ENCODE data around the gene HES1.

- no peak for TF ChIP-seq EZH2 (IDR thresholded peaks at IDR 0.05; ENCODE audit: borderline replicate concordance, low read depth, low read length, severe bottlenecking)
- TF ChIP-seq, protein P1, sequence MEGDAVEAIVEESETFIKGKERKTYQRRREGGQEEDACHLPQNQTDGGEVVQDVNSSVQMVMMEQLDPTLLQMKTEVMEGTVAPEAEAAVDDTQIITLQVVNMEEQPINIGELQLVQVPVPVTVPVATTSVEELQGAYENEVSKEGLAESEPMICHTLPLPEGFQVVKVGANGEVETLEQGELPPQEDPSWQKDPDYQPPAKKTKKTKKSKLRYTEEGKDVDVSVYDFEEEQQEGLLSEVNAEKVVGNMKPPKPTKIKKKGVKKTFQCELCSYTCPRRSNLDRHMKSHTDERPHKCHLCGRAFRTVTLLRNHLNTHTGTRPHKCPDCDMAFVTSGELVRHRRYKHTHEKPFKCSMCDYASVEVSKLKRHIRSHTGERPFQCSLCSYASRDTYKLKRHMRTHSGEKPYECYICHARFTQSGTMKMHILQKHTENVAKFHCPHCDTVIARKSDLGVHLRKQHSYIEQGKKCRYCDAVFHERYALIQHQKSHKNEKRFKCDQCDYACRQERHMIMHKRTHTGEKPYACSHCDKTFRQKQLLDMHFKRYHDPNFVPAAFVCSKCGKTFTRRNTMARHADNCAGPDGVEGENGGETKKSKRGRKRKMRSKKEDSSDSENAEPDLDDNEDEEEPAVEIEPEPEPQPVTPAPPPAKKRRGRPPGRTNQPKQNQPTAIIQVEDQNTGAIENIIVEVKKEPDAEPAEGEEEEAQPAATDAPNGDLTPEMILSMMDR (IDR thresholded peaks at IDR 0.05; ENCODE audit: borderline replicate concordance, extremely low read depth, low read length, poor library complexity, severe bottlenecking) = no peak
Observed at GRCh38 chr3:194087280-194087679, 48.7 kb upstream of the HES1 start.
